HCT116 (cell line): ENCODE results near the gene SELENOW.
"Not testable (repeated sequence)": the region's sequence is repeated elsewhere in the genome, so short reads cannot be mapped to it uniquely, and the experiment has no call there.

Source experiments
- CEBPB ChIP-seq: IDR thresholded peaks from 2 replicates; pipeline ENCODE4 v1.6.1; 2012; ENCODE audit warnings: low read depth
- ELF1 ChIP-seq: IDR thresholded peaks from 2 replicates; pipeline ENCODE4 v1.6.1; 2012; ENCODE audit warnings: low read depth, borderline replicate concordance
- EZH2 ChIP-seq: fragments of 200-600 bp; sonication (generic); IDR thresholded peaks from 2 replicates; pipeline ENCODE4 v1.6.1; 2017; ENCODE audit warnings: antibody characterized with exemption, mixed run types
- POLR2AphosphoS5 ChIP-seq: IDR thresholded peaks from 2 replicates; pipeline ENCODE4 v1.6.1; 2011; ENCODE audit warnings: mild to moderate bottlenecking, low read depth, low read length, moderate library complexity
- SP1 ChIP-seq: IDR thresholded peaks from 2 replicates; pipeline ENCODE4 v1.6.1; 2012; ENCODE audit warnings: low read depth
- ZNF274 ChIP-seq: fragments of 200-500 bp; sonication (Bioruptor generic); IDR thresholded peaks from 2 replicates; pipeline ENCODE4 v1.6.1; 2014; ENCODE audit warnings: mild to moderate bottlenecking, low read depth, low read length, inconsistent platforms
- TF ChIP-seq, protein P1 (sequence below): IDR thresholded peaks from 2 replicates; pipeline ENCODE4 v1.6.1; 2012; ENCODE audit warnings: low read depth
- TF ChIP-seq, protein P2 (sequence below), 3 experiments: fragments of 200-600 bp in 1 of 3; sonication (generic) in 1 of 3; IDR thresholded peaks in 2 of 3; conservative IDR thresholded peaks in 1 of 3; 2 replicates each; pipeline ENCODE4 v1.5.1; 2012 to 2017; ENCODE audit warnings: low read depth in 2 of 3, low read length in 2 of 3, antibody characterized with exemption in 1 of 3, borderline replicate concordance in 1 of 3, control low read depth in 1 of 3, mild to moderate bottlenecking in 1 of 3, mixed read lengths in 1 of 3, mixed run types in 1 of 3, moderate library complexity in 1 of 3; ENCODE audit not compliant: insufficient read depth in 1 of 3

DNA sequence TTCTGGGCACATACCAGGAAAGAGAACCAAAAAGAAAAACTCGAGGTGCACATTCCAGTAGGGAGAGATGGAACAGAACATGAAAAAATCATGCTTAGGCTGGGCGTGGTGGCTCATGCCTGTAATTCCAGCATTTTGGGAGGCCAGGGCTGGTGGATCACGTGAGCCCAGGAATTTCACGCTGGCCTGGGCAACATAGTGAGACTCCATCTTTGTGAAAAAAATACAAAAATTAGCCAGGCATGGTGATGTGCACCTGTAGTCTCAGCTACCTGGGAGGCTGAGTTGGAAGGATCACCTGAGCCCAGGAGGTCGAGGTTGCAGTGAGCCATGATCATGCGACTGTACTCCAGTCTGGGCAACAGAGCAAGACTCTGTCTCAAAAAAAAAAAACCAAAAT lies 7.2 kb upstream of the SELENOW start:
- TF ChIP-seq EZH2, CEBPB, ELF1, POLR2AphosphoS5, SP1, ZNF274: not testable (repeated sequence)
- TF ChIP-seq, protein P1, sequence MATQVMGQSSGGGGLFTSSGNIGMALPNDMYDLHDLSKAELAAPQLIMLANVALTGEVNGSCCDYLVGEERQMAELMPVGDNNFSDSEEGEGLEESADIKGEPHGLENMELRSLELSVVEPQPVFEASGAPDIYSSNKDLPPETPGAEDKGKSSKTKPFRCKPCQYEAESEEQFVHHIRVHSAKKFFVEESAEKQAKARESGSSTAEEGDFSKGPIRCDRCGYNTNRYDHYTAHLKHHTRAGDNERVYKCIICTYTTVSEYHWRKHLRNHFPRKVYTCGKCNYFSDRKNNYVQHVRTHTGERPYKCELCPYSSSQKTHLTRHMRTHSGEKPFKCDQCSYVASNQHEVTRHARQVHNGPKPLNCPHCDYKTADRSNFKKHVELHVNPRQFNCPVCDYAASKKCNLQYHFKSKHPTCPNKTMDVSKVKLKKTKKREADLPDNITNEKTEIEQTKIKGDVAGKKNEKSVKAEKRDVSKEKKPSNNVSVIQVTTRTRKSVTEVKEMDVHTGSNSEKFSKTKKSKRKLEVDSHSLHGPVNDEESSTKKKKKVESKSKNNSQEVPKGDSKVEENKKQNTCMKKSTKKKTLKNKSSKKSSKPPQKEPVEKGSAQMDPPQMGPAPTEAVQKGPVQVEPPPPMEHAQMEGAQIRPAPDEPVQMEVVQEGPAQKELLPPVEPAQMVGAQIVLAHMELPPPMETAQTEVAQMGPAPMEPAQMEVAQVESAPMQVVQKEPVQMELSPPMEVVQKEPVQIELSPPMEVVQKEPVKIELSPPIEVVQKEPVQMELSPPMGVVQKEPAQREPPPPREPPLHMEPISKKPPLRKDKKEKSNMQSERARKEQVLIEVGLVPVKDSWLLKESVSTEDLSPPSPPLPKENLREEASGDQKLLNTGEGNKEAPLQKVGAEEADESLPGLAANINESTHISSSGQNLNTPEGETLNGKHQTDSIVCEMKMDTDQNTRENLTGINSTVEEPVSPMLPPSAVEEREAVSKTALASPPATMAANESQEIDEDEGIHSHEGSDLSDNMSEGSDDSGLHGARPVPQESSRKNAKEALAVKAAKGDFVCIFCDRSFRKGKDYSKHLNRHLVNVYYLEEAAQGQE, result not testable (repeated sequence)
- TF ChIP-seq, protein P2, sequence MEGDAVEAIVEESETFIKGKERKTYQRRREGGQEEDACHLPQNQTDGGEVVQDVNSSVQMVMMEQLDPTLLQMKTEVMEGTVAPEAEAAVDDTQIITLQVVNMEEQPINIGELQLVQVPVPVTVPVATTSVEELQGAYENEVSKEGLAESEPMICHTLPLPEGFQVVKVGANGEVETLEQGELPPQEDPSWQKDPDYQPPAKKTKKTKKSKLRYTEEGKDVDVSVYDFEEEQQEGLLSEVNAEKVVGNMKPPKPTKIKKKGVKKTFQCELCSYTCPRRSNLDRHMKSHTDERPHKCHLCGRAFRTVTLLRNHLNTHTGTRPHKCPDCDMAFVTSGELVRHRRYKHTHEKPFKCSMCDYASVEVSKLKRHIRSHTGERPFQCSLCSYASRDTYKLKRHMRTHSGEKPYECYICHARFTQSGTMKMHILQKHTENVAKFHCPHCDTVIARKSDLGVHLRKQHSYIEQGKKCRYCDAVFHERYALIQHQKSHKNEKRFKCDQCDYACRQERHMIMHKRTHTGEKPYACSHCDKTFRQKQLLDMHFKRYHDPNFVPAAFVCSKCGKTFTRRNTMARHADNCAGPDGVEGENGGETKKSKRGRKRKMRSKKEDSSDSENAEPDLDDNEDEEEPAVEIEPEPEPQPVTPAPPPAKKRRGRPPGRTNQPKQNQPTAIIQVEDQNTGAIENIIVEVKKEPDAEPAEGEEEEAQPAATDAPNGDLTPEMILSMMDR (IDR thresholded peaks at IDR 0.05 in 2 of 3, conservative IDR thresholded peaks at IDR 0.05 in 1 of 3; ENCODE audit: borderline replicate concordance in 1 of 3, insufficient read depth in 1 of 3, low read depth in 2 of 3, low read length in 2 of 3), result not testable (repeated sequence)
